SH-SY5Y (cell line): ENCODE measurements around the gene SGCD.

ENCODE experiments used
- GATA2 ChIP-seq: IDR thresholded peaks from 2 replicates; pipeline ENCODE4 v1.6.1; 2011; ENCODE audit warnings: mild to moderate bottlenecking, low read depth, low read length
- GATA3 ChIP-seq: IDR thresholded peaks from 2 replicates; pipeline ENCODE4 v1.6.1; 2011; ENCODE audit warnings: low read depth, mild to moderate bottlenecking, low read length, moderate library complexity

DNA sequence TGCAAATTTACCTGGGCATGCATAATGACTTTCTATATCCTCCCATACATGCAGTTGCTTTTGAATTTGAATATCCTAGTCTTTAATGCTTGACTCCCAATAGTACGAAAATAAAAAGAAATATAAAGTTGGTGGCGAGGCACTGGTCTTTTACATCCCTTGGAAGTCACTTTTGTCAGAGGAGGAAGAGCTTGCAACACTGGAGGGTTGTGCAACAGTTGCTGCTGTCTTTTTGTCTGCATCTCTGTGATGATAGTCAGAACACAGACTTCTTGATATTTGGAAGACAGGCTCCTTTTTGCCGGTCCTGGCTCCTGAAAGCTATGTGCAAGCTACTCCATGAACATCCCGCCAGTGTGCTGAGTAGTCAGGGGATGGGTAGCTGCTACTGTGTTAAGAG lies 16.8 kb upstream of the SGCD start:
- no peak for TF ChIP-seq GATA2
- TF ChIP-seq GATA3 = no peak
